Measurements from ENCODE around the gene MSRB1. TPM values are rescaled to one million over a fixed set of nuclear protein-coding genes. Genes with fewer than 3 reads are reported as not detected.

The MSRB1 gene
- total RNA-seq, 2 donors from 2014 or later: 36.8 to 38.6 TPM

DNA sequence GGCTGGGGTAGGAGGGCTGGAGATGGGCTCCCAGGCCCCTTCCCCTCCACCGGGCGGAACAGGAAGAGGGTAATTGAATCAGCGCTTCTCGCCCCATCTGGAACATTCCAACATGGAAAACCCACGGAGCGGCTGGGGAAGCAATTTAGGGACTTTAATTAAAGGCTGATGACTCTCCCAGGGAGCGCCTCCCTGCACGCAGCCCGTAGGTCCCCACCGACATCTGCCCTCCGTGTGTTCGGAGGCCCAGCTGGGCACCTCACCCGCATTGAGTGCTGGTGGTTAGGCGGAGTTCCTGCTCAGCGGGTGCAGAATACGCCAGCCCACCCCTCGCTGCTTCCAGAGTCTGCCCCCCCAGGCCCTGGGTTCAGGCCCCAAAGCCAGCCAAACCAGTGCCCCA is 34.8 kb downstream of the MSRB1 start:
- no peak for DNase-seq
- TF ChIP-seq POLR2A (IDR thresholded peaks at IDR 0.05): no peak
- TF ChIP-seq, protein P1, sequence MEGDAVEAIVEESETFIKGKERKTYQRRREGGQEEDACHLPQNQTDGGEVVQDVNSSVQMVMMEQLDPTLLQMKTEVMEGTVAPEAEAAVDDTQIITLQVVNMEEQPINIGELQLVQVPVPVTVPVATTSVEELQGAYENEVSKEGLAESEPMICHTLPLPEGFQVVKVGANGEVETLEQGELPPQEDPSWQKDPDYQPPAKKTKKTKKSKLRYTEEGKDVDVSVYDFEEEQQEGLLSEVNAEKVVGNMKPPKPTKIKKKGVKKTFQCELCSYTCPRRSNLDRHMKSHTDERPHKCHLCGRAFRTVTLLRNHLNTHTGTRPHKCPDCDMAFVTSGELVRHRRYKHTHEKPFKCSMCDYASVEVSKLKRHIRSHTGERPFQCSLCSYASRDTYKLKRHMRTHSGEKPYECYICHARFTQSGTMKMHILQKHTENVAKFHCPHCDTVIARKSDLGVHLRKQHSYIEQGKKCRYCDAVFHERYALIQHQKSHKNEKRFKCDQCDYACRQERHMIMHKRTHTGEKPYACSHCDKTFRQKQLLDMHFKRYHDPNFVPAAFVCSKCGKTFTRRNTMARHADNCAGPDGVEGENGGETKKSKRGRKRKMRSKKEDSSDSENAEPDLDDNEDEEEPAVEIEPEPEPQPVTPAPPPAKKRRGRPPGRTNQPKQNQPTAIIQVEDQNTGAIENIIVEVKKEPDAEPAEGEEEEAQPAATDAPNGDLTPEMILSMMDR (IDR thresholded peaks at IDR 0.05): no peak
- no peak for ATAC-seq
- no peak overlapping the region for H3K4me3 ChIP-seq
- no peak overlapping the region for H3K27ac ChIP-seq
- no peaks in the 10 kb centered on the region for H3K9me3 ChIP-seq
- no peaks in the 10 kb centered on the region for H3K36me3 ChIP-seq (replicated peaks in 1 of 2; ENCODE audit: insufficient read depth in 1 of 2, low read depth in 2 of 2)
- WGBS, 2 donors: 73% methylated on average over 17 of the region's 17 CpGs; no CpG with 5 or more reads in 1 of the 2 donors
- intact Hi-C loops (cut with DNase I): no loop called here
- H3K27me3 ChIP-seq: no peaks in the 10 kb centered on the region
- H3K4me1 ChIP-seq: peaks cover 3% of the 10 kb centered on the region

DNA sequence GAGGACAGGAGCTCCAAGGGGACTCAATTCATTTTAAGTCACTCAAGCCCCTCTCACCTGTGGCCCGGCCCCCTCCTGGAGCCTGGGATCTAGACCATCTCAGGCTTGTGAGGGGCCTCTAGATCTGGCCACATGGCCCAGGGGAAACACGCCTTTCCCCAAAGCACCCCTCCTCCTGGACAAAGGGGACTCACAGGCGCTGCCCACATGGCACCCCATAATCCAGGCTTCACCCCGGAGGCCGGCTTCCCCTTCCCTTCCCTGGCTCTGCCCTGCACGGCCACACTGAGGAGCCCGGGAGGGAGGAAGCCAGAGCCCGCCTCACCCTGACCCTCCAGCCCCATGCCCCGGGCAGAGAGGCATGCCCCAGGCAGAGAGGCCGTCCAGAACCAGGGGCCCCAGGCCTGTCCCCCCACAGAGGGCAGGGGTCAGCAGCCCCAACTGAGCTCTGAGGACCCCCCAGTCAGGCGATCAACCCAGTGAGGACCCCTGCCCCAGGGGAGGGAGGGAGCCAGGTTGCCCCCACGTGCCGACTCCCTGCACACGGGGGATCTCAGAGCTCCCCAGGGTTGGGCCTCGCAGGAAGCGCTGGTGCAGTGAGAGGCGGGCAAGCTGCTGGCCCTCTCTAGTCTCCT is 35.7 kb downstream of the MSRB1 start:
- no peak overlapping the region for H3K4me3 ChIP-seq
- H3K9me3 ChIP-seq: no peaks in the 10 kb centered on the region
- DNase-seq (no peak), ATAC-seq (no peak)
- no peak overlapping the region for H3K27ac ChIP-seq
- 78 to 82% methylated on average over 2 to 16 of the region's 17 CpGs for WGBS, 2 donors
- H3K4me1 ChIP-seq: no peaks in the 10 kb centered on the region
- TF ChIP-seq, protein P1 (IDR thresholded peaks at IDR 0.05): no peak
- no peak for TF ChIP-seq POLR2A (IDR thresholded peaks at IDR 0.05)
- intact Hi-C loops (cut with DNase I): no loop called here
- H3K36me3 ChIP-seq (replicated peaks in 1 of 2; ENCODE audit: insufficient read depth in 1 of 2, low read depth in 2 of 2): no peaks in the 10 kb centered on the region
- H3K27me3 ChIP-seq: no peaks in the 10 kb centered on the region

DNA sequence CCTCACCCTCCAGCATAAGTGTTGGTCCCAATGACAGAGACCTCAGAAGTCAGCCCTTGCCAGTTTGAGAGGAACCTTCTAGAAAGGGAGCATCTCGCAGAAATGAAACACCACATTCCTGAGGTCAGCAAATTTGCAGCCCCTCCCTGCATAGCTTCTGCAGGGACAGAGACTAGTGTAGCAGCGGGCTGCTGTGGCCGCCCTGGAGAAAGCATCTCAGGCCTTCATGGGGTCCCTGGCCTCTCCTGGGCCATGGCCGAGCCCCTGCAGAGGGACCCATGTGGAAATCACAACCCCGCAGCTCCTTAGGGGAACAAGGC is 36.2 kb downstream of the MSRB1 start:
- intact Hi-C loops (cut with DNase I): no loop called here

DNA sequence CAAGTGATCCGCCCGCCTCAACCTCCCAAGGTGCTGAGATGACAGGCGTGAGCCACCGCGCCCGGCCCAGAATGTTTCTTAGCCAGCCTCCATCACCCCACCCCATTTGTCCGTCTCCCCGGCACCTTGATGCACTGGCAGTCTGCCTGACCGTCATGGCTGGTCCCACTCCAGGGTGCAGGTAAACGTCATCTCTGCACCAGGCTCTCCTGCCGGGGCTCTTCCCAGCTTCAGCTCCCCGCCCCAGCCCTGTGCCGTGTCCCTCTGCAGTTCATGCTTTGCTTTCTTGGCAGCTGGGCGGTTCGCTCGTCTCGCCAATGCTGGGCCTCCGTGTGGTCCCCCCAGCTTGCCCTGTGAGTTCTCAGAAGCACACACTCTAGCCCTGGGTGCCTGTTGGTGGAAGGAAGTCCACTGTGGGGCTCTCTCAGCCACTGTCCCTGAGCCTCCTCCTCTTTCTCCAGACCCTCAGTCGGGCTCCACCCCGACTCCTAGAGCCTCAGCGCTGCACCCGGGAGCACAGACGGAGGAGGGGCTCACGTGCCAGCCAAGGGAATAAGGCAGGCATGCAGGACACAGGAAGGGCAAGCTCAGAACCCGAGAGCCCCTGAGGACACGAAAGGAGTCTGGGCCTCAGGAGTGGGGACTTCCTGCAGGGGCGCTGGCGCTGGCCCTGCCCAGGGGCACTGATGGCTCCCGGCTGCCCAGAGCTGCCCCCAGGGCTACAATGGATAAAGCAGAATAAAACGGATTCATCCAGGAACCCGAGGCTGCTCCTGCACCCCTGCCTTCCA is 36.7 kb downstream of the MSRB1 start:
- no peaks in the 10 kb centered on the region for H3K27me3 ChIP-seq
- no peaks in the 10 kb centered on the region for H3K9me3 ChIP-seq
- no peak for ATAC-seq
- H3K4me1 ChIP-seq: no peaks in the 10 kb centered on the region
- TF ChIP-seq POLR2A (IDR thresholded peaks at IDR 0.05): no peak
- TF ChIP-seq, protein P1 (IDR thresholded peaks at IDR 0.05): no peak
- no peak overlapping the region for H3K27ac ChIP-seq
- DNase-seq: no peak
- intact Hi-C loops (cut with DNase I): no loop called here
- no peaks in the 10 kb centered on the region for H3K36me3 ChIP-seq (replicated peaks in 1 of 2; ENCODE audit: insufficient read depth in 1 of 2, low read depth in 2 of 2)
- WGBS, 2 donors: 55 to 77% methylated on average over 11 to 31 of the region's 31 CpGs
- H3K4me3 ChIP-seq: no peak overlapping the region

More for the DNA sequence above, 36.2 kb downstream of the MSRB1 start:
- Histone ChIP-seq H3K9me3 (no peaks in the 10 kb centered on the region), H3K36me3 (replicated peaks in 1 of 2; ENCODE audit: insufficient read depth in 1 of 2, low read depth in 2 of 2) (no peaks in the 10 kb centered on the region), H3K4me1 (no peaks in the 10 kb centered on the region), H3K27ac (no peak overlapping the region), H3K27me3 (no peaks in the 10 kb centered on the region), H3K4me3 (no peak overlapping the region)
- DNase-seq (no peak), ATAC-seq (no peak)
- TF ChIP-seq POLR2A (IDR thresholded peaks at IDR 0.05): no peak
- TF ChIP-seq, protein P1 (IDR thresholded peaks at IDR 0.05): no peak
- WGBS, 2 donors: 89% methylated on average over 4 of the region's 5 CpGs; no CpG with 5 or more reads in 1 of the 2 donors
